PC-3 (cell line): Measurements from ENCODE around the gene HSPA8. TPM values are rescaled to one million over a fixed set of nuclear protein-coding genes. Genes with fewer than 3 reads are reported as not detected.
"Not testable (repeated sequence)": the region's sequence is repeated elsewhere in the genome, so short reads cannot be mapped to it uniquely, and the experiment has no call there.

Experiments used
- ATAC-seq: fragments of 200-7000 bp; cut with Tn5 transposase; 2 replicates; pipeline ENCODE4 v1.9.1; 2020; ENCODE audit warnings: mild to moderate bottlenecking, moderate library complexity
- BruUV-seq: library from RNA; stranded (reverse); fragments of 400-500 nt; replicated peaks from 2 replicates; lab custom pipeline; 2021; lab: Mats Ljungman, UMichigan
- CTCF ChIA-PET: fragments of 300-600 bp; sonication (Branson Sonifier 250); formaldehyde crosslinking; loops from one replicate; lab custom pipeline; 2022; ENCODE audit warnings: antibody characterized with exemption; lab: Charles Lee
- POLR2A ChIA-PET: fragments of 300-600 bp; sonication (Branson Sonifier 250); formaldehyde crosslinking; loops from one replicate; lab custom pipeline; 2022; ENCODE audit warnings: antibody characterized with exemption; ENCODE audit not compliant: unreplicated experiment; lab: Charles Lee
- DNase-seq: peaks from one replicate; pipeline ENCODE4 v3.0.0-alpha.2; 2015
- H2AFZ ChIP-seq: fragments of 300-600 bp; sonication (generic); 2 replicates; pipeline ENCODE4 v1.6.0; 2016; ENCODE audit warnings: antibody characterized with exemption, low read length
- H3F3A ChIP-seq: fragments of 300-600 bp; sonication (generic); one replicate; pipeline ENCODE4 v1.6.0; 2017; ENCODE audit warnings: antibody characterized with exemption, low read length, control low read depth, mild to moderate bottlenecking; ENCODE audit not compliant: unreplicated experiment
- H3K27ac ChIP-seq: fragments of 300-600 bp; sonication (generic); 2 replicates; pipeline ENCODE4 v1.5.1; 2016; ENCODE audit warnings: mild to moderate bottlenecking, low read length
- H3K27me3 ChIP-seq: fragments of 300-600 bp; sonication (generic); 2 replicates; pipeline ENCODE4 v1.6.1; 2016; ENCODE audit warnings: low read length, mixed read lengths
- H3K36me3 ChIP-seq: fragments of 300-600 bp; sonication (generic); 2 replicates; pipeline ENCODE4 v1.6.1; 2016; ENCODE audit warnings: low read depth, mixed run types, low read length, mixed read lengths
- H3K4me1 ChIP-seq: fragments of 300-600 bp; sonication (generic); 2 replicates; pipeline ENCODE4 v1.5.1; 2016; ENCODE audit warnings: low read length; ENCODE audit not compliant: insufficient read depth
- H3K4me2 ChIP-seq: fragments of 300-600 bp; sonication (generic); 2 replicates; pipeline ENCODE4 v1.6.0; 2016; ENCODE audit warnings: low read length
- H3K4me3 ChIP-seq: fragments of 300-600 bp; sonication (generic); 2 replicates; pipeline ENCODE4 v1.5.1; 2016; ENCODE audit warnings: mild to moderate bottlenecking, low read length, mixed read lengths
- H3K79me2 ChIP-seq: fragments of 300-600 bp; sonication (generic); 2 replicates; pipeline ENCODE4 v1.6.1; 2017; ENCODE audit warnings: low read length, mixed read lengths
- H3K9ac ChIP-seq: fragments of 300-600 bp; sonication (generic); 2 replicates; pipeline ENCODE4 v1.6.0; 2016; ENCODE audit warnings: mild to moderate bottlenecking, low read length
- H3K9me2 ChIP-seq: fragments of 300-600 bp; sonication (generic); replicated peaks from 2 replicates; pipeline ENCODE4 v1.6.1; 2016; ENCODE audit warnings: mixed run types, low read length, mixed read lengths
- H3K9me3 ChIP-seq: fragments of 300-600 bp; sonication (generic); 2 replicates; pipeline ENCODE4 v1.6.1; 2016; ENCODE audit warnings: low read length, mixed read lengths
- H4K20me1 ChIP-seq: fragments of 300-600 bp; sonication (generic); 2 replicates; pipeline ENCODE4 v1.6.1; 2016; ENCODE audit warnings: low read length, mixed read lengths
- EZH2 ChIP-seq: fragments of 300-600 bp; sonication (generic); IDR thresholded peaks from one replicate; pipeline ENCODE4 v1.6.1; 2017; ENCODE audit warnings: antibody characterized with exemption, mild to moderate bottlenecking, low read length; ENCODE audit not compliant: unreplicated experiment
- EZH2phosphoT487 ChIP-seq: fragments of 300-600 bp; sonication (generic); IDR thresholded peaks from 2 replicates; pipeline ENCODE4 v1.6.1; 2018; ENCODE audit warnings: mild to moderate bottlenecking, antibody characterized with exemption, low read length, borderline replicate concordance
- intact Hi-C: fragments of 100-400 bp; cut with micrococcal nuclease; formaldehyde crosslinking; loops from 2 replicates; pipeline ENCODE4 v1.9.0; 2023
- total RNA-seq: library from RNA; depleted of rRNA; stranded (reverse); fragments of >200 nt; gene quantifications from 2 replicates; pipeline ENCODE4 v1.2.3, GENCODE V29; 2014
- TF ChIP-seq, protein P1 (sequence below): fragments of 300-600 bp; sonication (generic); conservative IDR thresholded peaks from 2 replicates; pipeline ENCODE4 v1.5.1; 2017; ENCODE audit warnings: antibody characterized with exemption, low read depth, mild to moderate bottlenecking, low read length

Gene HSPA8
- total RNA-seq, 1 experiment from 2014 or later, result 2,484 TPM

GRCh38 chr11:123062158-123062891, 389 bp upstream of the HSPA8 start:
- BruUV-seq, result no TSS peak
- H3F3A ChIP-seq, result peaks cover 48% of the 10 kb centered on the region
- peak overlapping the region; percentile 99 for H3K9ac ChIP-seq
- no peak for TF ChIP-seq EZH2phosphoT487
- TF ChIP-seq, protein P1, sequence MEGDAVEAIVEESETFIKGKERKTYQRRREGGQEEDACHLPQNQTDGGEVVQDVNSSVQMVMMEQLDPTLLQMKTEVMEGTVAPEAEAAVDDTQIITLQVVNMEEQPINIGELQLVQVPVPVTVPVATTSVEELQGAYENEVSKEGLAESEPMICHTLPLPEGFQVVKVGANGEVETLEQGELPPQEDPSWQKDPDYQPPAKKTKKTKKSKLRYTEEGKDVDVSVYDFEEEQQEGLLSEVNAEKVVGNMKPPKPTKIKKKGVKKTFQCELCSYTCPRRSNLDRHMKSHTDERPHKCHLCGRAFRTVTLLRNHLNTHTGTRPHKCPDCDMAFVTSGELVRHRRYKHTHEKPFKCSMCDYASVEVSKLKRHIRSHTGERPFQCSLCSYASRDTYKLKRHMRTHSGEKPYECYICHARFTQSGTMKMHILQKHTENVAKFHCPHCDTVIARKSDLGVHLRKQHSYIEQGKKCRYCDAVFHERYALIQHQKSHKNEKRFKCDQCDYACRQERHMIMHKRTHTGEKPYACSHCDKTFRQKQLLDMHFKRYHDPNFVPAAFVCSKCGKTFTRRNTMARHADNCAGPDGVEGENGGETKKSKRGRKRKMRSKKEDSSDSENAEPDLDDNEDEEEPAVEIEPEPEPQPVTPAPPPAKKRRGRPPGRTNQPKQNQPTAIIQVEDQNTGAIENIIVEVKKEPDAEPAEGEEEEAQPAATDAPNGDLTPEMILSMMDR, result no peak
- no peak for TF ChIP-seq EZH2
- peak; percentile 98 for DNase-seq
- H2AFZ ChIP-seq, result peak overlapping the region; percentile 86
- ChIA-PET POLR2A (interaction anchor here (0.5 to 1.2 kb wide), 7 partner anchors 9 to 620 kb away, joined by 3 to 12 read pairs (median 5); no protein-coding TSS in a partner anchor), CTCF (interaction anchor here (0.6 kb wide), 4 partner anchors 38 to 182 kb away, joined by 6 to 16 read pairs (median 8); no protein-coding TSS in a partner anchor)
- H4K20me1 ChIP-seq, result peaks cover 45% of the 10 kb centered on the region
- no peaks in the 10 kb centered on the region for H3K27me3 ChIP-seq
- peak overlapping the region; percentile 94 for H3K27ac ChIP-seq
- H3K36me3 ChIP-seq, result peaks cover 45% of the 10 kb centered on the region
- peaks cover 81% of the 10 kb centered on the region for H3K79me2 ChIP-seq
- intact Hi-C loops, result loop anchor here (1.0 kb wide), 1 partner anchor 21 kb away; no protein-coding TSS in a partner anchor
- ATAC-seq, result peak; percentile 89
- H3K4me3 ChIP-seq, result peak overlapping the region; percentile 95
- peak overlapping the region; percentile 85 for H3K4me2 ChIP-seq
- H3K9me2 ChIP-seq, result no peaks in the 10 kb centered on the region
- H3K9me3 ChIP-seq, result no peaks in the 10 kb centered on the region
- H3K4me1 ChIP-seq, result peaks cover 43% of the 10 kb centered on the region

GRCh38 chr11:123060277-123061000, 1.5 kb downstream of the HSPA8 start:
- no peaks in the 10 kb centered on the region for H3K27me3 ChIP-seq
- peaks cover 62% of the 10 kb centered on the region for H3F3A ChIP-seq
- TF ChIP-seq EZH2 (no peak), EZH2phosphoT487 (no peak)
- TF ChIP-seq, protein P1, result no peak
- H3K9me3 ChIP-seq, result no peaks in the 10 kb centered on the region
- peak overlapping the region; percentile 95 for H3K4me3 ChIP-seq
- H3K9me2 ChIP-seq, result no peaks in the 10 kb centered on the region
- intact Hi-C loops, result no loop called here
- H3K27ac ChIP-seq, result peak overlapping the region; percentile 94; the same call in 1 of the 2 replicates
- H3K4me1 ChIP-seq, result peaks cover 43% of the 10 kb centered on the region
- ChIA-PET CTCF (interaction anchor here (0.6 kb wide), 1 partner anchor 43 kb away, joined by 3 read pairs; no protein-coding TSS in a partner anchor), POLR2A (no interaction called here)
- peak overlapping the region; percentile 85 for H3K4me2 ChIP-seq
- DNase-seq (no peak), ATAC-seq (no peak)
- BruUV-seq, result no TSS peak
- no peak overlapping the region for H2AFZ ChIP-seq
- peak overlapping the region; percentile 99 for H3K9ac ChIP-seq
- H4K20me1 ChIP-seq, result peaks cover 64% of the 10 kb centered on the region
- H3K79me2 ChIP-seq, result peaks cover 84% of the 10 kb centered on the region
- peaks cover 64% of the 10 kb centered on the region for H3K36me3 ChIP-seq

GRCh38 chr11:123059041-123059920, 2.7 kb downstream of the HSPA8 start:
- Histone ChIP-seq H3K36me3 (peaks cover 69% of the 10 kb centered on the region), H3K4me2 (peak overlapping the region; percentile 85), H3K79me2 (peaks cover 73% of the 10 kb centered on the region), H3K4me3 (peak overlapping the region; percentile 95), H3F3A (peaks cover 73% of the 10 kb centered on the region), H3K4me1 (peaks cover 37% of the 10 kb centered on the region), H4K20me1 (peaks cover 75% of the 10 kb centered on the region), H3K9ac (peak overlapping the region; percentile 99)
- H2AFZ ChIP-seq, CTCF ChIA-PET, DNase-seq, H3K9me3 ChIP-seq, H3K27ac ChIP-seq, BruUV-seq, H3K9me2 ChIP-seq, H3K27me3 ChIP-seq, ATAC-seq: not testable (repeated sequence)
- intact Hi-C loops, result loop anchor here (10.0 kb wide), 1 partner anchor 194 kb away; no protein-coding TSS in a partner anchor
- POLR2A ChIA-PET, result interaction anchor here (0.6 to 0.7 kb wide), 2 partner anchors 47 to 182 kb away, joined by 3 to 12 read pairs; no protein-coding TSS in a partner anchor
